ENCODE results near the gene SCMH1. TPM values are rescaled to one million over a fixed set of nuclear protein-coding genes. Genes with fewer than 3 reads are reported as not detected.

Gene SCMH1
- total RNA-seq, 6 donors from 2014 or later: 31.4 to 54.5 (median 36.6) TPM

DNA sequence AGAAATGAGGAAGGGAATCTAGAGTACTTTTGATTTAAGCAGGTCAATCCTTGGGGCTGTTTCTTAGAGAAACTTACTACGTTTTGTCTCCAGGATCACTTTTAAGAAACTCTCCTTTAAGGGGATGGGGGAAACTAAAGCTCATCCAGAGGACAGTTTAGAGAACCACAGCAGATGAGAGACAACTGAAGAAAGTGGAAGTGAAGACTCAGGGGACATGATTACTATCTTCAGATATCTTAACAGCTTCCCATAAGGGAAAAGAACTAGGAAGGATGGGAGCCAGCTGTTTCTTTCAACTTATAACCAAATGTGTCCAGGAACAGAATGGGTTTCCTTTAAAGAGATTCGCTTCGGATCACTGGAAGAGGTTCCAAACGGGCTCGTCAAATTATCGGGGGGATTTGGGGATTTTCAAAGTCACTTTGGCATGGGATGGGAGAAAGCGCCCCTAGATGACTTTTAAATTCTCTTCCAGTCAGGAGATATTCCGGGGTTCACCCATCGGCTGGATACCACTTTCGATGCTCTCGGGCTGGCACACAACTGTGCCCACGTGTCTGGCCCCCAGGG, 1.2 kb downstream of the SCMH1 start:
- TF ChIP-seq, protein P1, sequence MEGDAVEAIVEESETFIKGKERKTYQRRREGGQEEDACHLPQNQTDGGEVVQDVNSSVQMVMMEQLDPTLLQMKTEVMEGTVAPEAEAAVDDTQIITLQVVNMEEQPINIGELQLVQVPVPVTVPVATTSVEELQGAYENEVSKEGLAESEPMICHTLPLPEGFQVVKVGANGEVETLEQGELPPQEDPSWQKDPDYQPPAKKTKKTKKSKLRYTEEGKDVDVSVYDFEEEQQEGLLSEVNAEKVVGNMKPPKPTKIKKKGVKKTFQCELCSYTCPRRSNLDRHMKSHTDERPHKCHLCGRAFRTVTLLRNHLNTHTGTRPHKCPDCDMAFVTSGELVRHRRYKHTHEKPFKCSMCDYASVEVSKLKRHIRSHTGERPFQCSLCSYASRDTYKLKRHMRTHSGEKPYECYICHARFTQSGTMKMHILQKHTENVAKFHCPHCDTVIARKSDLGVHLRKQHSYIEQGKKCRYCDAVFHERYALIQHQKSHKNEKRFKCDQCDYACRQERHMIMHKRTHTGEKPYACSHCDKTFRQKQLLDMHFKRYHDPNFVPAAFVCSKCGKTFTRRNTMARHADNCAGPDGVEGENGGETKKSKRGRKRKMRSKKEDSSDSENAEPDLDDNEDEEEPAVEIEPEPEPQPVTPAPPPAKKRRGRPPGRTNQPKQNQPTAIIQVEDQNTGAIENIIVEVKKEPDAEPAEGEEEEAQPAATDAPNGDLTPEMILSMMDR (IDR thresholded peaks at IDR 0.05): no peak
- TF ChIP-seq POLR2A (IDR thresholded peaks at IDR 0.05): no peak
- TF ChIP-seq EP300 (IDR thresholded peaks at IDR 0.05): no peak
- no peak for TF ChIP-seq POLR2AphosphoS5 (IDR thresholded peaks at IDR 0.05)
- ATAC-seq (ENCODE audit: low FRiP score in 2 of 2) (no peak), DNase-seq (no peak)
- H3K36me3 ChIP-seq: no peaks in the 10 kb centered on the region
- peak overlapping the region; percentile 91 to 99 (median 95) for H3K27ac ChIP-seq
- peaks cover 18 to 45% (median 24%) of the 10 kb centered on the region in 4 donors for H3K4me1 ChIP-seq
- peak overlapping the region; percentile 76 to 95 (median 90) for H3K4me3 ChIP-seq
- H3K9me3 ChIP-seq: no peaks in the 10 kb centered on the region
- H3K27me3 ChIP-seq: no peaks in the 10 kb centered on the region
- WGBS, 2 donors: 13 to 21% methylated on average over 7 to 12 of the region's 12 CpGs

GRCh38 chr1:41239988-41240610, 2.0 kb downstream of the SCMH1 start:
- H3K36me3 ChIP-seq: no peaks in the 10 kb centered on the region
- no peak overlapping the region for H3K4me3 ChIP-seq
- no peak for TF ChIP-seq POLR2AphosphoS5 (IDR thresholded peaks at IDR 0.05)
- no peak for TF ChIP-seq POLR2A (IDR thresholded peaks at IDR 0.05)
- TF ChIP-seq, protein P1 (IDR thresholded peaks at IDR 0.05): peak in 2 of 6 experiments; percentile 16
- ATAC-seq (ENCODE audit: low FRiP score in 2 of 2) (peak in 1 of 2 donors; percentile 9), DNase-seq (no peak)
- no peaks in the 10 kb centered on the region for H3K27me3 ChIP-seq
- H3K9me3 ChIP-seq: no peaks in the 10 kb centered on the region
- peak overlapping the region in 1 of 4 donors; percentile 99 for H3K27ac ChIP-seq
- peaks cover 16 to 45% (median 24%) of the 10 kb centered on the region in 4 donors for H3K4me1 ChIP-seq

DNA sequence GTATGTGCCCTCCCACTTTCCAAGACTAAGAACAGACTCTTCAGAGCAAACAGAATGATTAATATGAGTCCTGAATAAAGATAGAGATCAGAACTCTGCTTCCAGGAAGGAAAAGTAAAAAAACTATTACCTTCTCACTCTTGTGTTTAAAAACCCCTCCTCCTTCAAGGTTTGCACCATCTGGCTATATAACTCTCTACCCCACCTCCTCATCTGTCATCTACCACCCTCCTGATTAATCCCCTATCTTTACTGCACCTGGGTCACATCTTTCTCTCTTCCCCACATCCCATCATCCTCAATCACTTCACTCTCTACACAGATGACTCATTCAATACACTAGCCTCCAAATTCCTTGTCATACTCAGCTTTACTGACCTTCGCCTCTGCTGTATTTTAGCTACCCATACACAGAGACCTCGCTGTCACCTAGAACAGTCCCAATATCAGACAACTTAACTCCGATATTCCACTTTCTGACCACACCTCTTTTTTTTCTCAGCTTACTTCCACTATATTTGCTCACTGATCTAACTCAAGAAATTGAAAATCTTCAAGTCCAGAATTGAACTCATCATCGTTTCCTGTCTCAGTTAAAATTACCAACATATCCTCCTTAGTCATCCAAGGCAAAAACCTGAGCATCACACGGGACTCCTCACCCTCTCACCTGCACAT, 3.7 kb downstream of the SCMH1 start:
- peaks cover 16 to 49% (median 26%) of the 10 kb centered on the region in 4 donors for H3K4me1 ChIP-seq
- no peak for ATAC-seq (ENCODE audit: low FRiP score in 2 of 2)

GRCh38 chr1:41236781-41237180, 5.3 kb downstream of the SCMH1 start:
- ATAC-seq (ENCODE audit: low FRiP score in 2 of 2) (no peak), DNase-seq (no peak)
- H3K27me3 ChIP-seq: no peaks in the 10 kb centered on the region
- no peak overlapping the region for H3K4me3 ChIP-seq
- H3K4me1 ChIP-seq: peaks cover 12 to 39% (median 18%) of the 10 kb centered on the region in 4 donors
- no peaks in the 10 kb centered on the region for H3K36me3 ChIP-seq
- no peak for TF ChIP-seq POLR2AphosphoS5 (IDR thresholded peaks at IDR 0.05)
- no peak for TF ChIP-seq EP300 (IDR thresholded peaks at IDR 0.05)
- TF ChIP-seq POLR2A (IDR thresholded peaks at IDR 0.05): no peak
- TF ChIP-seq, protein P1 (IDR thresholded peaks at IDR 0.05): no peak
- no peaks in the 10 kb centered on the region for H3K9me3 ChIP-seq
- 85 to 90% methylated on average over 2 of the region's 2 CpGs for whole genome bisulfite sequencing, 2 donors
- H3K27ac ChIP-seq: no peak overlapping the region

More for the DNA sequence above, 3.7 kb downstream of the SCMH1 start:
- Histone ChIP-seq H3K27me3 (no peaks in the 10 kb centered on the region), H3K36me3 (no peaks in the 10 kb centered on the region), H3K4me3 (no peak overlapping the region), H3K27ac (no peak overlapping the region), H3K9me3 (no peaks in the 10 kb centered on the region)
- DNase-seq: no peak
- TF ChIP-seq POLR2A (IDR thresholded peaks at IDR 0.05) (no peak), POLR2AphosphoS5 (IDR thresholded peaks at IDR 0.05) (no peak), EP300 (IDR thresholded peaks at IDR 0.05) (no peak)
- TF ChIP-seq, protein P1 (IDR thresholded peaks at IDR 0.05): no peak
- 57 to 69% methylated on average over 5 of the region's 5 CpGs for WGBS, 2 donors

All from upper lobe of left lung (tissue), 6 donors.